ENCODE measurements around the gene C16orf96. TPM values are rescaled to one million over a fixed set of nuclear protein-coding genes. Genes with fewer than 3 reads are reported as not detected.

Gene C16orf96
- total and polyA plus RNA-seq, 7 experiments from 2014 or later = 0.17 to 0.70 (median 0.64) TPM; not detected in 2

DNA sequence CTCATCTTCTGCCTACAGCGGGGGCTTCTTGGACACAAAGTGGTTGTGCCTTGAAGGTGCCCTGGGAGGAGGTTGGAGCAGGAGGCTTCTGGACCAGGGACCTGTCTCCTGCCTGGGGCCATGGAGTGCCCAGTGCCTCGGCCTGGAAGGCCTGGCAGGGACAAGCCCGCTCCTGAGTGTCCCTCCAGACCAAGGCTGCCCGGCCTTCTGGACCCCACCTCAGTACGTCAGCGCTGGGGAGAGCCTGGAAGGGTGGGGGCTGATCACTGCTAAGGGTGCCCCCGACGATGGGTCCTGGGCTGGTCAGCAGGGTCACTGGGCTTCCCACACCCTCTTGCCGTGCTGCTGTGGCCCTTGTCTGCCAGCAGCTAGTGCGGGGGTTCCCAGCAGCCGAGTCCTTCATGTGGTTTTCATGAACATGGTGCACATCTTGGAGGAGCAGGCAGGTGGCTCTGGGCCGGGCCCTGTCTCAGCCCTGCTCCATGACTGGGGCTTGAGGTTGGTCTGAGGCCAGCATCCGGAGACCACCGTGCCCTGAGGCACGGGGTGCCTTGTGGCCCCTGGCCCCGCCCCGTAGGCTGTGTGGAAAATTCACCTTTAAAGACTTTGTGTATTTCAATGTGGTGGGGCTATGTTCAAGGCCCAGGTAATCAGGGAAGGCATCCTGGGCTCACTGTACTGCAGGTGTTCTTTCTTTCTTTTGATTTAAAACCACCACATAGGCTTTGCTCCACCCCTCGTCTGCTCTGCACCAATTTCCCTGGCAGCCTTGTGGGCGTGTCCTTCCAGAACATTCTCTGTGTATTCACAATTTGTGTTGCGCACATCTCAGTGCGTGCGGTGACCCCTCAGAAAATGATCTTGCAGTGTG is 90.9 kb downstream of the C16orf96 start:
- H3K4me1 Mint-ChIP-seq = peaks cover 33 to 56% (median 43%) of the 10 kb centered on the region in 7 donors
- Histone ChIP-seq H3K9me3 (ENCODE audit: control insufficient read depth in 2 of 3, low read length in 3 of 3) (no peaks in the 10 kb centered on the region), H3K36me3 (ENCODE audit: control insufficient read depth in 2 of 3, insufficient read depth in 3 of 3, low read length in 3 of 3) (peaks cover 0 to 19% (median 0%) of the 10 kb centered on the region in 3 experiments), H3K4me1 (ENCODE audit: control insufficient read depth in 2 of 2, insufficient read depth in 2 of 2, low read length in 2 of 2) (peaks cover 0 to 44% of the 10 kb centered on the region in 2 donors), H3K27ac (ENCODE audit: low read depth, low read length) (peak overlapping the region; percentile 61), H3K27me3 (ENCODE audit: control insufficient read depth in 2 of 2, insufficient read depth in 2 of 2, low read length in 2 of 2) (no peaks in the 10 kb centered on the region), H3K4me3 (ENCODE audit: low read length) (no peak overlapping the region)
- no peaks in the 10 kb centered on the region for H3K9me3 Mint-ChIP-seq
- ChIA-PET CTCF (no interaction called here), POLR2A (no interaction called here)
- peak; percentile 57 for ATAC-seq
- H3K27ac Mint-ChIP-seq = peak overlapping the region; percentile 42 to 95 (median 82)
- peaks cover 0 to 19% (median 8%) of the 10 kb centered on the region in 5 donors for H3K36me3 Mint-ChIP-seq
- no peaks in the 10 kb centered on the region for H3K27me3 Mint-ChIP-seq
- peak in 5 of 9 donors; percentile 31 to 47 (median 36) for DNase-seq
- intact Hi-C loops (cut with micrococcal nuclease) = loop anchor here in 1 of 2 donors (2.0 kb wide), 1 partner anchor 18 kb away; no protein-coding TSS in a partner anchor
- peak overlapping the region in 9 of 10 donors; percentile 5 to 79 (median 62) for H3K4me3 Mint-ChIP-seq

DNA sequence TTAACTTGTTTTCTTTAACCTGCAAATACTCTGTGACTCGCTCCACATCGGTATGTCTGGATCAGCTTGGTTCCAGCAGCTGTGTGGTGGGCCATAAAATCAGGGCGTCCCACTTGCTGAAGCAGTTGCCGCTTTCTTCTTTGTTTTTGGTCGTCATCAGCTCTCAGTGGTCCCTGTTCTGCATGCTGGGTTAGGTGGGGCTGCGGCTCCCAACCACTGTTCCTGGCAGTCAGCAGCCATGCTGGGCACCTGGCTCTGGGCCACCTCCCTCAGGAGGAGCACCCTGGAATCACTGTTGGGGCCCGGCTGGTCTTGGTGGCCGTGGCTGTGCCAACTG is 91.5 kb downstream of the C16orf96 start:
- peak overlapping the region in 8 of 10 donors; percentile 34 to 79 (median 66) for H3K4me3 Mint-ChIP-seq
- peaks cover 0 to 25% (median 0%) of the 10 kb centered on the region in 3 experiments for H3K36me3 ChIP-seq (ENCODE audit: control insufficient read depth in 2 of 3, insufficient read depth in 3 of 3, low read length in 3 of 3)

GRCh38 chr16:4648917-4649316 is 92.8 kb downstream of the C16orf96 start:
- Mint-ChIP-seq H3K4me1 (peaks cover 31 to 59% (median 43%) of the 10 kb centered on the region in 7 donors), H3K27me3 (no peaks in the 10 kb centered on the region), H3K36me3 (peaks cover 0 to 18% (median 8%) of the 10 kb centered on the region in 5 donors), H3K27ac (peak overlapping the region; percentile 53 to 87 (median 77)), H3K9me3 (no peaks in the 10 kb centered on the region), H3K4me3 (peak overlapping the region in 8 of 10 donors; percentile 11 to 68 (median 42))
- ChIA-PET POLR2A (no interaction called here), CTCF (interaction anchor here (1.4 to 1.9 kb wide), 2 partner anchors 12 to 22 kb away, joined by 4 to 8 read pairs; no protein-coding TSS in a partner anchor)
- DNase-seq (no peak), ATAC-seq (no peak)
- no peak overlapping the region for H3K27ac ChIP-seq (ENCODE audit: low read depth, low read length)
- no peaks in the 10 kb centered on the region for H3K9me3 ChIP-seq (ENCODE audit: control insufficient read depth in 2 of 3, low read length in 3 of 3)
- H3K4me1 ChIP-seq (ENCODE audit: control insufficient read depth in 2 of 2, insufficient read depth in 2 of 2, low read length in 2 of 2) = peaks cover 0 to 44% of the 10 kb centered on the region in 2 donors
- intact Hi-C loops (cut with micrococcal nuclease) = no loop called here
- H3K27me3 ChIP-seq (ENCODE audit: control insufficient read depth in 2 of 2, insufficient read depth in 2 of 2, low read length in 2 of 2) = no peaks in the 10 kb centered on the region
- H3K36me3 ChIP-seq (ENCODE audit: control insufficient read depth in 2 of 3, insufficient read depth in 3 of 3, low read length in 3 of 3) = peaks cover 0 to 35% (median 0%) of the 10 kb centered on the region in 3 experiments
- no peak overlapping the region for H3K4me3 ChIP-seq (ENCODE audit: low read length)

More for the DNA sequence above, 91.5 kb downstream of the C16orf96 start:
- no peaks in the 10 kb centered on the region for H3K9me3 ChIP-seq (ENCODE audit: control insufficient read depth in 2 of 3, low read length in 3 of 3)
- no peak overlapping the region for H3K27ac ChIP-seq (ENCODE audit: low read depth, low read length)
- peaks cover 0 to 19% (median 8%) of the 10 kb centered on the region in 5 donors for H3K36me3 Mint-ChIP-seq
- peaks cover 33 to 55% (median 43%) of the 10 kb centered on the region in 7 donors for H3K4me1 Mint-ChIP-seq
- H3K27me3 Mint-ChIP-seq = no peaks in the 10 kb centered on the region
- intact Hi-C loops (cut with micrococcal nuclease) = loop anchor here in 1 of 2 donors (2.0 kb wide), 1 partner anchor 17 kb away; no protein-coding TSS in a partner anchor
- H3K4me3 ChIP-seq (ENCODE audit: low read length) = no peak overlapping the region
- H3K4me1 ChIP-seq (ENCODE audit: control insufficient read depth in 2 of 2, insufficient read depth in 2 of 2, low read length in 2 of 2) = peaks cover 0 to 44% of the 10 kb centered on the region in 2 donors
- DNase-seq (no peak), ATAC-seq (no peak)
- ChIA-PET CTCF (no interaction called here), POLR2A (no interaction called here)
- H3K9me3 Mint-ChIP-seq = no peaks in the 10 kb centered on the region
- H3K27me3 ChIP-seq (ENCODE audit: control insufficient read depth in 2 of 2, insufficient read depth in 2 of 2, low read length in 2 of 2) = no peaks in the 10 kb centered on the region
- H3K27ac Mint-ChIP-seq = peak overlapping the region; percentile 42 to 95 (median 82)

- intact Hi-C loops (cut with micrococcal nuclease) = loop anchor here (1.0 to 2.0 kb wide), 3 partner anchors 25 to 43 kb away; partner anchors contain the start of genes MGRN1 (in 1 of the 2) and NUDT16L1 (in 1 of the 2)
- DNase-seq (peak in 3 of 9 donors; percentile 33 to 49 (median 43)), ATAC-seq (peak; percentile 33)
- Histone ChIP-seq H3K27me3 (ENCODE audit: control insufficient read depth in 2 of 2, insufficient read depth in 2 of 2, low read length in 2 of 2) (no peaks in the 10 kb centered on the region), H3K9me3 (ENCODE audit: control insufficient read depth in 2 of 3, low read length in 3 of 3) (no peaks in the 10 kb centered on the region), H3K36me3 (ENCODE audit: control insufficient read depth in 2 of 3, insufficient read depth in 3 of 3, low read length in 3 of 3) (peaks cover 0 to 45% (median 0%) of the 10 kb centered on the region in 3 experiments), H3K4me1 (ENCODE audit: control insufficient read depth in 2 of 2, insufficient read depth in 2 of 2, low read length in 2 of 2) (peaks cover 0 to 44% of the 10 kb centered on the region in 2 donors), H3K27ac (ENCODE audit: low read depth, low read length) (peak overlapping the region; percentile 42), H3K4me3 (ENCODE audit: low read length) (no peak overlapping the region)
- H3K4me1 Mint-ChIP-seq = peaks cover 31 to 59% (median 43%) of the 10 kb centered on the region in 7 donors
- peak overlapping the region; percentile 46 to 92 (median 81) for H3K27ac Mint-ChIP-seq
- H3K9me3 Mint-ChIP-seq = no peaks in the 10 kb centered on the region
- peaks cover 0 to 21% (median 8%) of the 10 kb centered on the region in 5 donors for H3K36me3 Mint-ChIP-seq
- H3K4me3 Mint-ChIP-seq = peak overlapping the region in 9 of 10 donors; percentile 16 to 68 (median 43)
- ChIA-PET POLR2A (interaction anchor here (1.0 kb wide), 1 partner anchor 9 kb away, joined by 5 read pairs; no protein-coding TSS in a partner anchor), CTCF (interaction anchor here (0.7 to 1.9 kb wide), 10 partner anchors 10 to 431 kb away, joined by 3 to 8 read pairs (median 4); no protein-coding TSS in a partner anchor)
- no peaks in the 10 kb centered on the region for H3K27me3 Mint-ChIP-seq
Observed at GRCh38 chr16:4649744-4650442, 93.8 kb downstream of the C16orf96 start.

Other genes starting within 250 kb of the C16orf96 start
- under 1 TPM in 1 of 5 experiments, not detected in 4; 0.53 TPM for gene GLIS2, start 240.3 kb upstream of the C16orf96 start, total RNA-seq
- not detected for gene GLIS2, start 240.3 kb upstream of the C16orf96 start, polyA plus RNA-seq
- gene PAM16, start 205.0 kb upstream of the C16orf96 start, total RNA-seq = 10 to 100 TPM; 34.1 to 46.2 (median 45.0) TPM
- 10 to 100 TPM; 34.6 to 45.8 TPM for gene PAM16, start 205.0 kb upstream of the C16orf96 start, polyA plus RNA-seq
- gene VASN, start 184.5 kb upstream of the C16orf96 start, total RNA-seq = 1 to 10 TPM in 1 of 5 experiments, under 1 TPM in 3, not detected in 1; 0.24 to 1.3 (median 0.45) TPM
- under 1 TPM; 0.13 to 0.18 TPM for gene VASN, start 184.5 kb upstream of the C16orf96 start, polyA plus RNA-seq
- 100 to 1,000 TPM; 114 to 572 (median 165) TPM for gene CORO7, start 139.7 kb upstream of the C16orf96 start, total RNA-seq
- gene CORO7, start 139.7 kb upstream of the C16orf96 start, polyA plus RNA-seq = 10 to 100 TPM; 29.6 to 62.5 TPM
- 10 to 100 TPM; 33.6 to 79.8 (median 70.5) TPM for gene DNAJA3, start 130.5 kb upstream of the C16orf96 start, total RNA-seq
- gene DNAJA3, start 130.5 kb upstream of the C16orf96 start, polyA plus RNA-seq = 10 to 100 TPM; 42.4 to 73.0 TPM
- 10 to 100 TPM; 34.2 to 72.7 (median 58.1) TPM for gene NMRAL1, start 81.7 kb upstream of the C16orf96 start, total RNA-seq
- 10 to 100 TPM; 61.3 to 81.8 TPM for gene NMRAL1, start 81.7 kb upstream of the C16orf96 start, polyA plus RNA-seq
- 10 to 100 TPM; 44.6 to 84.9 (median 61.0) TPM for gene HMOX2, start 79.9 kb upstream of the C16orf96 start, total RNA-seq
- gene HMOX2, start 79.9 kb upstream of the C16orf96 start, polyA plus RNA-seq = 100 to 1,000 TPM; 127 to 163 TPM
- 10 to 100 TPM; 28.1 to 41.1 (median 31.0) TPM for gene CDIP1, start 17.6 kb upstream of the C16orf96 start, total RNA-seq
- 10 to 100 TPM; 28.3 to 33.4 TPM for gene CDIP1, start 17.6 kb upstream of the C16orf96 start, polyA plus RNA-seq
- gene UBALD1, start 58.5 kb downstream of the C16orf96 start, total RNA-seq = 10 to 100 TPM; 21.8 to 36.5 (median 29.7) TPM
- 1 to 10 TPM; 1.6 to 2.5 TPM for gene UBALD1, start 58.5 kb downstream of the C16orf96 start, polyA plus RNA-seq
- 100 to 1,000 TPM in 1 of 5 experiments, 10 to 100 TPM in 4; 62.6 to 103 (median 81.2) TPM for gene MGRN1, start 68.5 kb downstream of the C16orf96 start, total RNA-seq
- 1 to 10 TPM; 4.9 to 10.0 TPM for gene MGRN1, start 68.5 kb downstream of the C16orf96 start, polyA plus RNA-seq
- gene NUDT16L1, start 137.2 kb downstream of the C16orf96 start, total RNA-seq = 10 to 100 TPM; 42.8 to 65.4 (median 53.3) TPM
- gene NUDT16L1, start 137.2 kb downstream of the C16orf96 start, polyA plus RNA-seq = 100 to 1,000 TPM; 104 to 133 TPM
- 10 to 100 TPM; 17.6 to 32.7 (median 25.3) TPM for gene ANKS3, start 177.9 kb downstream of the C16orf96 start, total RNA-seq
- gene ANKS3, start 177.9 kb downstream of the C16orf96 start, polyA plus RNA-seq = 1 to 10 TPM; 4.1 to 8.5 TPM
- under 1 TPM; 0.11 to 0.57 (median 0.27) TPM for gene DNAAF8, start 178.2 kb downstream of the C16orf96 start, total RNA-seq
- gene DNAAF8, start 178.2 kb downstream of the C16orf96 start, polyA plus RNA-seq = under 1 TPM in 1 of 2 donors, not detected in 1; 0.31 TPM
- gene ZNF500, start 210.8 kb downstream of the C16orf96 start, total RNA-seq = 10 to 100 TPM; 13.8 to 43.0 (median 24.7) TPM
- gene ZNF500, start 210.8 kb downstream of the C16orf96 start, polyA plus RNA-seq = 10 to 100 TPM; 11.0 to 25.7 TPM
- gene SEPTIN12, start 232.0 kb downstream of the C16orf96 start, total RNA-seq = not detected
- not detected for gene SEPTIN12, start 232.0 kb downstream of the C16orf96 start, polyA plus RNA-seq
- not detected for gene SMIM22, start 239.0 kb downstream of the C16orf96 start, total RNA-seq
- not detected for gene SMIM22, start 239.0 kb downstream of the C16orf96 start, polyA plus RNA-seq
- gene ROGDI, start 246.3 kb downstream of the C16orf96 start, total RNA-seq = 10 to 100 TPM in 3 of 5 experiments, 1 to 10 TPM in 2; 7.4 to 29.0 (median 10.1) TPM
- 1 to 10 TPM; 7.9 to 8.3 TPM for gene ROGDI, start 246.3 kb downstream of the C16orf96 start, polyA plus RNA-seq